Parietal lobe (tissue), 1 donor: ENCODE measurements around the gene VPREB3. TPM values are rescaled to one million over a fixed set of nuclear protein-coding genes. Genes with fewer than 3 reads are reported as not detected.

Experiments
- total RNA-seq: library from RNA; depleted of rRNA; stranded (reverse); fragments of >200 nt; gene quantifications from one replicate; pipeline ENCODE4 v1.2.3, GENCODE V29; 2014

Gene VPREB3
- not detected for total RNA-seq

GRCh38 chr22:23754220-23754919, at the start of gene VPREB3:
VPREB3 (minus strand) TSS chr22:23754425; CDS start chr22:23754363, 62 bp downstream.

GRCh38 chr22:23786752-23787599, 32.8 kb upstream of the VPREB3 start, which contains the start of gene SMARCB1:
SMARCB1 (plus strand) TSS chr22:23786966; CDS start chr22:23787170, 204 bp downstream.

GRCh38 chr22:23772649-23773473, 18.6 kb upstream of the VPREB3 start, which contains the start of gene MMP11:
MMP11 (plus strand) TSS chr22:23772849; CDS start chr22:23772871, 22 bp downstream.

GRCh38 chr22:23767673-23768548, 13.7 kb upstream of the VPREB3 start, which contains the start of gene CHCHD10:
CHCHD10 (minus strand) TSS chr22:23767972; CDS start chr22:23767874, 98 bp downstream.

GRCh38 chr22:23762842-23763578, 8.8 kb upstream of the VPREB3 start, which contains the start of gene C22orf15:
C22orf15 (plus strand) TSS chr22:23762990; CDS start chr22:23763307, 317 bp downstream.

GRCh38 chr22:23750714-23751440, 3.3 kb downstream of the VPREB3 start, which contains the start of gene ZNF70:
ZNF70 (minus strand) TSS chr22:23751112; CDS start chr22:23745140, 5,972 bp downstream.

Other genes with a start within 250 kb of the VPREB3 start
- not detected for gene IGLL1, start 174.1 kb downstream of the VPREB3 start, total RNA-seq
- gene DRICH1, start 122.1 kb downstream of the VPREB3 start, total RNA-seq: 1.6 TPM
- not detected for gene RGL4, start 63.4 kb downstream of the VPREB3 start, total RNA-seq
- 9.7 TPM for gene ZNF70, start 3.3 kb downstream of the VPREB3 start, total RNA-seq
- gene C22orf15, start 8.6 kb upstream of the VPREB3 start, total RNA-seq: not detected
- 5.3 TPM for gene CHCHD10, start 13.5 kb upstream of the VPREB3 start, total RNA-seq
- gene MMP11, start 18.4 kb upstream of the VPREB3 start, total RNA-seq: 23.8 TPM
- gene SMARCB1, start 32.5 kb upstream of the VPREB3 start, total RNA-seq: 56.0 TPM
- gene DERL3, start 84.6 kb upstream of the VPREB3 start, total RNA-seq: 2.2 TPM
- 25.4 TPM for gene SLC2A11, start 103.5 kb upstream of the VPREB3 start, total RNA-seq
- 82.9 TPM for gene MIF, start 140.0 kb upstream of the VPREB3 start, total RNA-seq
- gene GSTT2B, start 206.8 kb upstream of the VPREB3 start, total RNA-seq: 1.9 TPM
- 2.5 TPM for gene DDTL, start 212.5 kb upstream of the VPREB3 start, total RNA-seq
- gene DDT, start 220.0 kb upstream of the VPREB3 start, total RNA-seq: 37.9 TPM
- gene GSTT2, start 225.7 kb upstream of the VPREB3 start, total RNA-seq: 0.94 TPM